Small intestine (tissue), 7 donors: ENCODE results near the gene SELENOO. TPM values are rescaled to one million over a fixed set of nuclear protein-coding genes. Genes with fewer than 3 reads are reported as not detected.

ENCODE experiments used
- DNase-seq, 2 donors: peaks; one replicate each; pipeline versions ENCODE4 v3.0.0 to v3.0.0-alpha.2; 2013
- FAIRE-seq: peaks from 2 replicates; lab custom pipeline; 2012; peaks lifted over from hg19 to GRCh38; lab: Jason Lieb, UNC
- H3K27ac ChIP-seq, 3 donors: one replicate each; pipeline ENCODE4 v1.5.1; 2013; ENCODE audit warnings: low read length in 2 of 3, mild to moderate bottlenecking in 2 of 3, control low read depth in 1 of 3, inconsistent platforms in 1 of 3, low read depth in 1 of 3, moderate library complexity in 1 of 3
- H3K27me3 ChIP-seq, 3 donors: one replicate each; pipeline ENCODE4 v1.6.1; 2013; ENCODE audit warnings: low read length in 3 of 3, inconsistent platforms in 1 of 3; ENCODE audit not compliant: control insufficient read depth in 3 of 3, insufficient read depth in 3 of 3
- H3K36me3 ChIP-seq, 3 donors: one replicate each; pipeline ENCODE4 v1.6.1; 2013; ENCODE audit warnings: low read length in 3 of 3, inconsistent platforms in 1 of 3, low read depth in 1 of 3, mild to moderate bottlenecking in 1 of 3, moderate library complexity in 1 of 3; ENCODE audit not compliant: control insufficient read depth in 3 of 3, insufficient read depth in 2 of 3
- H3K4me1 ChIP-seq, 3 donors: one replicate each; pipeline ENCODE4 v1.6.1; 2013; ENCODE audit warnings: low read length in 2 of 3, inconsistent platforms in 1 of 3, low read depth in 1 of 3, mild to moderate bottlenecking in 1 of 3, moderate library complexity in 1 of 3; ENCODE audit not compliant: control insufficient read depth in 3 of 3, insufficient read depth in 2 of 3
- H3K4me3 ChIP-seq, 3 donors: one replicate each; pipeline ENCODE4 v1.5.1; 2013; ENCODE audit warnings: low read length in 3 of 3, control low read depth in 1 of 3, inconsistent platforms in 1 of 3, low read depth in 1 of 3, mild to moderate bottlenecking in 1 of 3, moderate library complexity in 1 of 3
- H3K9me3 ChIP-seq, 2 donors: one replicate each; pipeline ENCODE4 v1.6.1; 2013; ENCODE audit warnings: low read depth in 1 of 2, low read length in 1 of 2; ENCODE audit not compliant: control insufficient read depth in 2 of 2, insufficient read depth in 1 of 2
- WGBS, 3 donors: extraction: QIAGEN DNeasy Blood & Tissue Kit; methylation state at CpG; one replicate each; pipeline ENCODE4 v1.1.7; 2013; 5-methylcytosine and 5-hydroxymethylcytosine counted together
- polyA plus RNA-seq, 4 donors: library from polyadenylated mRNA; stranded (reverse) in 3 of 4; unstranded in 1 of 4; fragments of 200-250 nt in 3 of 4; fragments of 120-200 nt in 1 of 4; gene quantifications; one replicate each; pipeline versions ENCODE4 v1.2.1 to v1.2.3, GENCODE V29; 2013
- donor health status: healthy with polysubstance abuse.
- donor health status: control.
- donor health status: control.
- donor health status: Bipolar disorder and iron deficiency.
- donor health status: healthy.

The SELENOO gene
- polyA plus RNA-seq, 4 donors, result 23.6 to 94.6 (median 66.5) TPM

DNA sequence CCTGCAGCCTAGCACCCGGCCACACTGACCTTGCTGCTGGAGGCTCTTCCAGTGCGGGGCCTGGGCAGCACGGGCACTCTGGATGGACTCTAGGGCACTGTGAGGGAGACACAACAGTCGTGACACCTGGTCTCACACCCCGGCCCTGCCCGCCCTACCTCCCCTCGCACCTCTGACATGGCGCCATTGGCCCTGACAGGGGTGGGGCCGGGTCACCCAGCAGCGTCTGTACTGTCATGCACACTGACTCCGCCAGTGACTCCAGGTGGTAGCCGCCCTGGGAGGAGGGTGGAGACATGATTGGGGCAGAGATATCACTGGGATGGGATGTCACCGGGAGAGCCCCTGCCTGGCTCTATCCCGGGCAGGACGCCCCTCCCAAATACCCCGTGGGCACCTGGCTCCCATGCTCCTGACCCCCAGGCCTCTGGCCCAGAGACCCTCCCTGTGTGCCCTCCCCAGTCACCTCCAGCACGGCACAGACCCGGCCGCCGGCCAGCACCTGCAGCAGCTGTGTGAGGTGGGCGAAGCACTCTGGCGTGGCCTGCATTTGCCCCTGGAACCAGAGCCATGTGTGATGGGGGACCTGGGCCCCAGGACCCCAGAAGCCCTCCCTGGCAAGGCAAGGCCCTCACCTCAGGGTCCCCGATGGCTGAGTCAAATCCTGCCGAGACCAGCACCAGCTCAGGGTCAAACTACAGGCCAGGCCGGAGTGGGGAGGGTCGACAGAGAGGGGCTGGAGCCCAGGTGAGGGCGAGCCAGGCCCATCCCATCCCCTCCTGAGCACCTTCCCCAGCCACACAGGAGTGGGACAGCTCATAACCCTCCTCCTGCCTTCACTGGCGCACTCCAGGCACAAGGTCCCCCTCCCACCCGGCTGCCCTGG lies 47.6 kb downstream of the SELENOO start:
- no peaks in the 10 kb centered on the region for H3K9me3 ChIP-seq
- H3K36me3 ChIP-seq, result peaks cover 0 to 46% (median 0%) of the 10 kb centered on the region in 3 donors
- whole genome bisulfite sequencing, 3 donors, result 76 to 86% (median 80%) methylated on average over 26 to 29 of the region's 29 CpGs
- H3K27me3 ChIP-seq, result no peaks in the 10 kb centered on the region
- peaks cover 12 to 29% (median 12%) of the 10 kb centered on the region in 3 donors for H3K4me1 ChIP-seq
- FAIRE-seq, result no peak
- no peak overlapping the region for H3K27ac ChIP-seq
- DNase-seq, result no peak
- no peak overlapping the region for H3K4me3 ChIP-seq

DNA sequence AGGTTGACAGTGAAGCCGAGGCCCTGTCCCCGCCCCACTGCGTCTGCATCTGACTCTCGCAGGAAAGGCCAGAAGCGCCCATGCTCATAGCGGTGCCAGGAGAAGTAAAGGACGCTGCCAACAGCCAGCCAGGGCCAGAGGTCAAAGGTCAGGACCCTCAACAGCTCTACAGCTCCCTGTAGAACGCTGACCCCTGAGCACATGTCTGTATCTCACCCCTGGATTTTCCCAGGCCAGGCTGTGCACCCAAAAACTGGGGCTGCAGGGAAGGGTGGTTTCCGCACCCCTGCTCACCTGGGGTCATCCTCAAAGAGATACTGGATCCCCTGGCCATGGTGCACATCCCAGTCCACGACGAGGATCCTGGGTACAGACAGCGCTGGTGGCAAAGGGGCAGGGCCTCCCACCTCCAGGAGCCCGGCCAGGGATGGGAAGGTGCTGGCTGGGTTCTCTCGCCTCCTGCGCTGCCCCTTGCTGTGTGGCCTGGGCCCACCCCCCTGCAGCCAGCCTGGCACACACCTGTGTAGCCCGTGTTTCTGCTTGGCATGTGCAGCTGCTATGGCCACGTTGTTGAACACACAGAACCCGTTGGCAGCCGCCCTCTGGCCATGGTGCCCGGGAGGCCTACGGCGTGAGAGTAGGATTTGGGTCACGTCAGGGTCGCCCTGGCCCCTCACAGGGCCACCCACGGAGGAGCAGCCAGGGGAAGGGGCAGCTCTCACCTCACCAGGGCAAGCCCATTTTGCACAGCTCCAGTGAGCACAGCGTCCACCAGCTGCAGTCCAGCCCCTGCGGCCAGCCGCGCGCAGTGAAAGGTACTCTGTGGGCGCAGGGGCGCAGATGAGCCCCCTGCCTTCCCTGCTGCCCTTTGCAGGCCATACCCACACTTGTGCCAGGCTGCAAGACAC lies 48.8 kb downstream of the SELENOO start:
- no peak for DNase-seq
- Histone ChIP-seq H3K9me3 (no peaks in the 10 kb centered on the region), H3K4me1 (peaks cover 10 to 29% (median 12%) of the 10 kb centered on the region in 3 donors), H3K36me3 (peaks cover 0 to 46% (median 0%) of the 10 kb centered on the region in 3 donors), H3K27me3 (no peaks in the 10 kb centered on the region), H3K4me3 (peak overlapping the region in 2 of 3 donors; percentile 81 to 83), H3K27ac (no peak overlapping the region)
- 81 to 88% (median 85%) methylated on average over 31 to 32 of the region's 32 CpGs for WGBS, 3 donors
- no peak for FAIRE-seq

DNA sequence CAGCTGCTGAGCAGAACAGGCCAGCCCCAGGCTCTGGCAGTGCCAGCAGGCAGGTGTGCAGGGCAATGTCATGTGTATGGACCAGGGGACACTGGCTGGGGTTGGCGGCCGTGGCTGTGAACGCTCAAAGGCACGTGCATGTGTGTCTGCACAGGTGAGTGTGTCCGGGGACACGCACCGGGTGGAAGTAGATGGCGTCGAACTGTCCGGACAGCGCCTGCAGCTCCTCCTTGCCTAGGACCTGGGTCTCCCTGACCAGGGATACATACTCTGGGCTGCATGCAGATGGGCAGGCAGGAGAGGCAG lies 49.4 kb downstream of the SELENOO start:
- peaks cover 0 to 46% (median 0%) of the 10 kb centered on the region in 3 donors for H3K36me3 ChIP-seq
- H3K4me1 ChIP-seq, result peaks cover 10 to 29% (median 12%) of the 10 kb centered on the region in 3 donors
- DNase-seq (no peak), FAIRE-seq (no peak)
- H3K27me3 ChIP-seq, result no peaks in the 10 kb centered on the region
- H3K9me3 ChIP-seq, result no peaks in the 10 kb centered on the region
- WGBS, 3 donors, result 22 to 64% (median 51%) methylated on average over 11 of the region's 11 CpGs
- no peak overlapping the region for H3K27ac ChIP-seq
- H3K4me3 ChIP-seq, result peak overlapping the region in 2 of 3 donors; percentile 81 to 83

DNA sequence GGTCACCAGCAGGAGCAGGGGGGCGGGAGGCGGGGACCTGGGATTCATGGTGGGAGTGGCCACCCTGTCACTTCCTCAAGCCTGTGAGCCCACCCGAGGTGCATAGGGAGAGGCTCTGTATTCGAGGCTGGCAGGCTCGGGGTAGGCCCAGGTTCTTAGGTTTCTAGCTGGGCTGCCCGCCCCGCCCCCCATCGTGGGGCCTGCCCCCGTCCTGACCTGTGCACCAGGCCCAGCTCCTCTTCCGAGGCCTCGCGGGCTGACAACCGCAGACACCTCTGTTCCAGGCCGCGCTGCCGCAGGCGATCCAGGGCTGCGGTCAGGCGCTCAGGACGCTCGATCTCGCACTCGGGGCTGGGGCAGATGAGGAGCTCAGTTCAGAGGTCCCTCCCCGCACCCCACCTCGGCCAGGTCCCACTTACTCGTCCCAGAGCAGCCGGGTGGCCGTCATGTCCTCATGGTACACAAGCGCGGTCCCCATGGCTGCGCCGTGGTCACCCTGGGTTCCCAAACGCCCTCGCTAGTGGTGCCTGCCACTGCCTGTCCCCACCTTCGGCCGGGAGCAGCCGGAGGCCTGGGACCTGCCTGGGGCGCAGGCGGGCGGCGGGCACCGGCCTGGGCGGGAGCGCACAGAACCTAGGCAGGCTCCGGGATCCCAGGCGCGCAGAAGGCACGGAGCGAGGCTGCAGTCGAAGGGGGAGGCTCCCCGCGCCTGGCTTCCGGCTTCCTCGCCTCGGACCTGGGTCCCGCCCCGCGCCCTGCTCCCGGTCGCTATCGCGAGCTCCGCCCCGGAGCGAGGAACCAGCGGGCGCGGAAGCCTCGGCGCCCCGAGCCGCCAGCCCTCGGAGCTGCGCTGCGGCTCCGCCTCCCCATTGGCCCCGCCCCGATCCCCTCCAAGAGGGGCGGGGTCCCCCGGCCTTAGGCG lies 50.0 kb downstream of the SELENOO start, which contains the start of gene HDAC10:
Gene HDAC10 (minus strand): TSS at position 711 of the 922 bp plus-strand sequence. CDS start 233 bp downstream, at position 478.
- Histone ChIP-seq H3K27me3 (no peaks in the 10 kb centered on the region), H3K4me3 (peak within 1 kb of the TSS; percentile 60 to 83 (median 81)), H3K27ac (peak within 1 kb of the TSS; percentile 11 to 63 (median 12)), H3K36me3 (peaks cover 0 to 42% (median 0%) of the 10 kb centered on the region in 3 donors), H3K4me1 (peaks cover 8 to 24% (median 12%) of the 10 kb centered on the region in 3 donors), H3K9me3 (no peaks in the 10 kb centered on the region)
- DNase-seq (peak; percentile 85 to 92), FAIRE-seq (no peak)
- 0 to 1% (median 1%) methylated on average over 40 to 81 of the region's 81 CpGs for WGBS, 3 donors

DNA sequence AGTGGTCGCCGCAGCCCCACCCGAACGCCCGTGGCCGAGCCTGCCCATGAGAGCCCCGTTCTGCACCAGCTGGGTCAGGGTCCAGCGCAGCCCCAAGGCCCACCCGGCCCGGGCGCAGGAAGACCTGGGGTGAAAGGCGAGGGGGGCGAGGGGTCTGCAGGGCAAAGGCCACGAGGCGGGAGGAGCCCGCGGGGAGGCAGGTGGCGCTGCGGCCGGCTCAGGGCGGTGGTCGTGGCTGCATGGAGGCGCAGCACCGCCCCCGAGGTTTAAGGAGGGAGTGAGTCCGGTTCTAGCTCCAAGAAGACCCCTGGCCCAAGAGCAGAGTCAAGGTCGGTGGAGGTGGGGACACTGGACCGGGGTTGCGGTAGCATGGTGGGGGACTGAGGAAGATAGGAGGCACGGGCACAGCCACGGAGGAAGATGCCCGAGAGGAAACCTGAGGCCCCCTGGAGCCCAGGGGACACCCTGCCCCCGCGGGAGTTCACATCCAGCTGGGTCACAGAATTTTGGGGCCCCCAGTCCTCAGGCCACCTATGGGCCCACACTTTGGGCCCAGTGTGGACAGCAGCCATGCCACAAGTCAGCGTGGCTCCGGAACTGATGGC lies 50.8 kb downstream of the SELENOO start:
- Histone ChIP-seq H3K4me3 (peak overlapping the region in 2 of 3 donors; percentile 60 to 83), H3K4me1 (peaks cover 5 to 19% (median 9%) of the 10 kb centered on the region in 3 donors), H3K27me3 (no peaks in the 10 kb centered on the region), H3K36me3 (peaks cover 0 to 39% (median 0%) of the 10 kb centered on the region in 3 donors), H3K27ac (peak overlapping the region in 2 of 3 donors; percentile 11 to 29), H3K9me3 (no peaks in the 10 kb centered on the region)
- 6 to 12% (median 10%) methylated on average over 29 to 36 of the region's 36 CpGs for WGBS, 3 donors
- FAIRE-seq, result no peak
- no peak for DNase-seq

DNA sequence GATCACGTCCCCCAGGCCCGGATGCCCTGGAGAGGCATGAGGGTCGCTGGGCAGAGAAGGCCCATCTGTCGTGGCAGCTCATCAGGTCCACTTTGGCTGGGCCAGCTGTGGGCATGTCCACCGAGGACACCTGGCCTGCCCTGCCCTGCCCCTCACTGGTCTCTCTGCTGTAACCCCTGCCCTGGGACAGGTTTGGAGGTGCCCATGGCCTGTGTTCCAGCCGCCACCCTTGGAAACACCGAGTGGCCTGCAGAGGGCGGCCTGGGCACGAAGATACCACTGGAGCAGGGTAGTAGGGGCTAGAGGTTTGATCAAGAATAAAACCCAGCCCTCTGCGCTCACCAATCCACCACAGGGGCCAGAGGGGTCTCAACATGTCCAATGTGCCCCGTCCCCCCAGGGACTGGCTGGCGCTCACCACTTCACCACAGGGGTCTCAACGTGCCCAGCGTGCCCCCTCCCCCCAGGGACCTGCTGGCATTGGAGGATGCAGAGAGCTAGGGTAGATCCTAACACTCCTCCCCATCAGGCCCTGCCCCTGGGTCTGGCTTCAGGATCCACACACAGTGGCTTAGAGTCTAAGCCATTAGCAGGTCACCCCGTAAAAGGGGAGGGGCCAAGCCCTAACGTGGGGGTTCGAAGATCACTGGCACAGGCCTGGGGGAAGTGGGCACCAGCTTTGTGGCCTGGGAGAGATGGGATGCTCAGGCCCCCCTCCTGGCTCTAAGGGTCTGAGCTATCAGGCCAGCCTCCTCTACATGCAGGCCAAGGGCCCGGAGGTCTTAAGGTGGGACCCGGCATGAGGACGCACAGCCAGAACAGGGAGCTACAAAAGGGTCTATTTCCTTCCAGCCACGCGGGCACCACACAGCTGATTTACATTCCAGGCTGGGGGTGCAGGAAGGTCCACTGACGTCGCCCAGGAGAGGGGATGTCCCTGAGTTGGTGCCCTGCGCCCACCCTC lies 51.6 kb downstream of the SELENOO start:
- Histone ChIP-seq H3K4me1 (peaks cover 5 to 19% (median 9%) of the 10 kb centered on the region in 3 donors), H3K27ac (no peak overlapping the region), H3K27me3 (no peaks in the 10 kb centered on the region), H3K9me3 (no peaks in the 10 kb centered on the region), H3K36me3 (peaks cover 0 to 31% (median 0%) of the 10 kb centered on the region in 3 donors), H3K4me3 (no peak overlapping the region)
- DNase-seq, result peak; percentile 72 to 78
- no peak for FAIRE-seq
- 41 to 49% (median 44%) methylated on average over 25 of the region's 25 CpGs for WGBS, 3 donors
